Measurements from ENCODE around the gene REX1BD. TPM values are rescaled to one million over a fixed set of nuclear protein-coding genes. Genes with fewer than 3 reads are reported as not detected.
A peak's percentile ranks its signal among the peaks of the same experiment; 100 is the strongest.

Gene REX1BD
- total and polyA plus RNA-seq, 2 of the 13 experiments (the other 11 are each of a cell fraction or from before 2014, with no cell fraction given) = 7.5 to 25.4 TPM

GRCh38 chr19:18610245-18610555 is 21.6 kb downstream of the REX1BD start (continued):
- TF ChIP-seq SRSF1 (optimal IDR thresholded peaks at IDR 0.05; ENCODE audit: low read depth, low read length) (no peak), HNF4A (CRISPR knock-in tag; IDR thresholded peaks at IDR 0.05) (peak; percentile 34; the same call in 1 of the 2 replicates), FOXO1 (CRISPR knock-in tag; IDR thresholded peaks at IDR 0.05) (no peak), MEIS1 (CRISPR knock-in tag; IDR thresholded peaks at IDR 0.05; ENCODE audit: borderline replicate concordance) (0 out of 2 replicates have a peak, but pooled peaks have one; percentile 54), DZIP1 (CRISPR knock-in tag; IDR thresholded peaks at IDR 0.05) (peak; percentile 54; the same call in 1 of the 2 replicates), XRCC5 (optimal IDR thresholded peaks at IDR 0.05; ENCODE audit: low read length) (peak; percentile 66), ZNF543 (CRISPR knock-in tag; IDR thresholded peaks at IDR 0.05) (peak; percentile 92; the same call in 1 of the 2 replicates)

GRCh38 chr19:18610556-18611326 is 22.1 kb downstream of the REX1BD start:
- Histone ChIP-seq H3K79me2 (ENCODE audit: insufficient read depth, low read length) (peaks cover 1% of the 10 kb centered on the region), H2AFZ (ENCODE audit: low read length) (no peak overlapping the region), H3K27me3 (ENCODE audit: control insufficient read depth in 1 of 2, insufficient read depth in 2 of 2, low read length in 2 of 2) (peaks cover 0 to 7% of the 10 kb centered on the region in 2 experiments; a peak in 2 of 5 replicates), H3K4me3 (replicated peaks in 1 of 3; ENCODE audit: insufficient read depth in 1 of 3, low read depth in 2 of 3, low read length in 3 of 3) (peak overlapping the region; percentile 48 to 75 (median 68)), H4K20me1 (ENCODE audit: insufficient read depth, low read length) (no peaks in the 10 kb centered on the region), H3K36me3 (replicated peaks in 1 of 2; ENCODE audit: control insufficient read depth in 1 of 2, insufficient read depth in 2 of 2, low read length in 2 of 2) (no peaks in the 10 kb centered on the region), H3K9me3 (ENCODE audit: low read length) (no peaks in the 10 kb centered on the region), H3K4me1 (ENCODE audit: insufficient read depth, low read length) (peaks cover 53% of the 10 kb centered on the region), H3K9ac (ENCODE audit: insufficient read depth, low read depth, low read length) (peak overlapping the region; percentile 61), H3K4me2 (ENCODE audit: low read depth, low read length) (peak overlapping the region; percentile 100), H3K27ac (ENCODE audit: extremely low read length, insufficient read depth, low read length) (peak overlapping the region; percentile 84)
- in situ Hi-C loops (cut with HindIII; ENCODE audit: extremely low pct_ligation_motif_present, low pct_unique_long_range_greater_than_20kb) (no loop called here), intact Hi-C loops (cut with micrococcal nuclease; ENCODE audit: unreplicated experiment) (no loop called here)
- DNase-seq (ENCODE audit: low spot score) = peak; percentile 85
- WGBS (ENCODE audit: low lambda C conversion rate) = 0% methylated on average over 9 of the region's 45 CpGs
- no TSS peak for BruUV-seq (replicated peaks)
- peak; percentile 56 for ATAC-seq
- FAIRE-seq = no peak
- ChIA-PET CTCF (ENCODE audit: low intra/inter-chr PET ratio, low total read pairs) (no interaction called here), POLR2A (interaction anchor here (0.9 to 1.7 kb wide), 2 partner anchors 22 to 39 kb away, joined by 5 to 14 read pairs; partner anchors contain the start of genes REX1BD and UBA52)
- TF ChIP-seq TERF1 (CRISPR knock-in tag; IDR thresholded peaks at IDR 0.05) (no peak), GABPA (IDR thresholded peaks at IDR 0.05; ENCODE audit: low read depth, low read length) (0 out of 2 replicates have a peak, but pooled peaks have one; percentile 13), GABPA (CRISPR knock-in tag; IDR thresholded peaks at IDR 0.05; ENCODE audit: low read depth) (peak; percentile 66), SKI (IDR thresholded peaks at IDR 0.05; ENCODE audit: partially characterized antibody) (peak; percentile 45), ZNF800 (CRISPR knock-in tag; IDR thresholded peaks at IDR 0.05) (peak; percentile 63), ZNF720 (CRISPR knock-in tag; IDR thresholded peaks at IDR 0.05) (no peak), ZSCAN21 (CRISPR knock-in tag; IDR thresholded peaks at IDR 0.05; ENCODE audit: borderline replicate concordance) (peak; percentile 84), NRL (CRISPR knock-in tag; IDR thresholded peaks at IDR 0.05; ENCODE audit: borderline replicate concordance) (no peak; the same call in 1 of the 2 replicates), CC2D1A (CRISPR knock-in tag; IDR thresholded peaks at IDR 0.05) (no peak), SALL1 (CRISPR knock-in tag; IDR thresholded peaks at IDR 0.05) (peak; percentile 55), ZNF660 (CRISPR knock-in tag; IDR thresholded peaks at IDR 0.05; ENCODE audit: borderline replicate concordance, low read depth) (no peak)
